GM10266 (cell line): ENCODE results near the gene ZNF862.

Source experiments
- DNase-seq: peaks from one replicate; pipeline ENCODE4 v3.0.0; 2012; ENCODE audit errors: extremely low spot score
- CTCF ChIP-seq: IDR thresholded peaks from 2 replicates; pipeline ENCODE4 v1.5.1; 2012; ENCODE audit warnings: mild to moderate bottlenecking, low read depth; ENCODE audit not compliant: control insufficient read depth, insufficient read depth; ENCODE audit errors: missing control alignments

Gene ZNF862

DNA sequence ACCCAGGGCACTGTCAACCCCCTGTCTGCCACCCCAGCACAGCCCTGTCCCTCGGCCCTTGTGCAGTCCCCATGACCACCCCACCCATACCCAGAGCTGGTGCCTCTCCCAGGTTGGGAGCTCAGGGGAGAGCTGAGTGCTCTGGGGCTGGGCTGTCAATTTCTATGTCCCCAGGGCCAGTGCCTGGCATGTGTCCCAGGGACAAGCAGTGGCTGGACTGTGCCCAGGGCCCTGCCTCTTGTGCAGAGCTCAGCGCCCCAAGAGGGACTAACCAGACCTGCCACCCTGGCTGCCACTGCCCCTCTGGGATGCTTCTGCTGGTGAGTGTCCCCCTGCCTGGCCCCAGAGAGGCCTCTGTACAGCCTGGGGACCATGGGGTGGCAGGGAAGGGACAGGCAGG is 29.0 kb upstream of the ZNF862 start:
- TF ChIP-seq CTCF: no peak
- no peak for DNase-seq

GRCh38 chr7:149811221-149811620 is 27.0 kb upstream of the ZNF862 start:
- DNase-seq: no peak
- peak; percentile 25 for TF ChIP-seq CTCF

- no peak for TF ChIP-seq CTCF
- DNase-seq: no peak
Observed at GRCh38 chr7:149811831-149812490, 26.2 kb upstream of the ZNF862 start.

DNA sequence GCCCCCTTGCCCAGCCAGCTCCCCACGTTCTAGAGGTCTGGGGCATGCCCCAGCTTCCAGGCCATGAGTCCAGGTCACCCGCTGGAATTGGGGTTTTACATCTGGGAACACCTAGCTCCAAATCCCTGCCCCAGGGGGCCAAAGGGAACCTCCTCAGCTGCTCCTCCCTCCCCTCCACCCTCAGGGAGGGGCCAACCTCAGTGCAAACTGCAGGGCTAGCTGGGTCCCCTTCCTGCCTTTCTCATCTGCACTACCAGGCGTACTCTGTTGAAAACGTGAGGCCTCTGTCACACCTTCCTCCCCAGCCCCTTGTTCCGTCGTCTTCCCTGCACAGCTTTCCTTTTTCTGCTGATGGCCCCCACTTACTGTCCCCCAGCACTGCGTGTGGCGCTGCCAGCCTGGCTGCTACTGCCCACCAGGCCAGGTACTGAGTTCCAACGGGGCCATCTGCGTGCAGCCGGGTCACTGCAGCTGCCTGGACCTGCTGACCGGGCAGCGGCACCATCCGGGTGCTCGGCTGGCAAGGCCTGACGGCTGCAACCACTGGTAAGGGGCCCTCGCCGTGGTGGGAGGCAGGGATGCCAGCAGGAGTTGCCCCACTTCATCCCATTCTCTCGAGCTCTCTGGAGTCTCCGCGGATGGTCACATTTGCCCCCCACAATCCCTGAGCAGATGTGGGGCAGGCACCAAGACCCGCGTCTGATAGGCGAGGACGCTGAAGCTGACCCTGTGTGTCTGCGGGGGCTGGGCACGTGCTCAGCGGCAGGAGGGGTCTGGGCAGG is 24.7 kb upstream of the ZNF862 start:
- no peak for TF ChIP-seq CTCF
- DNase-seq: no peak

- TF ChIP-seq CTCF: no peak
- DNase-seq: no peak
Observed at GRCh38 chr7:149814494-149814893, 23.7 kb upstream of the ZNF862 start.

GRCh38 chr7:149815121-149815520 is 23.1 kb upstream of the ZNF862 start:
- no peak for DNase-seq
- no peak for TF ChIP-seq CTCF

GRCh38 chr7:149815661-149816266 is 22.4 kb upstream of the ZNF862 start:
- DNase-seq: no peak
- TF ChIP-seq CTCF: no peak
